Measurements from ENCODE around the gene DEPP1.

DEPP1 gene

DNA sequence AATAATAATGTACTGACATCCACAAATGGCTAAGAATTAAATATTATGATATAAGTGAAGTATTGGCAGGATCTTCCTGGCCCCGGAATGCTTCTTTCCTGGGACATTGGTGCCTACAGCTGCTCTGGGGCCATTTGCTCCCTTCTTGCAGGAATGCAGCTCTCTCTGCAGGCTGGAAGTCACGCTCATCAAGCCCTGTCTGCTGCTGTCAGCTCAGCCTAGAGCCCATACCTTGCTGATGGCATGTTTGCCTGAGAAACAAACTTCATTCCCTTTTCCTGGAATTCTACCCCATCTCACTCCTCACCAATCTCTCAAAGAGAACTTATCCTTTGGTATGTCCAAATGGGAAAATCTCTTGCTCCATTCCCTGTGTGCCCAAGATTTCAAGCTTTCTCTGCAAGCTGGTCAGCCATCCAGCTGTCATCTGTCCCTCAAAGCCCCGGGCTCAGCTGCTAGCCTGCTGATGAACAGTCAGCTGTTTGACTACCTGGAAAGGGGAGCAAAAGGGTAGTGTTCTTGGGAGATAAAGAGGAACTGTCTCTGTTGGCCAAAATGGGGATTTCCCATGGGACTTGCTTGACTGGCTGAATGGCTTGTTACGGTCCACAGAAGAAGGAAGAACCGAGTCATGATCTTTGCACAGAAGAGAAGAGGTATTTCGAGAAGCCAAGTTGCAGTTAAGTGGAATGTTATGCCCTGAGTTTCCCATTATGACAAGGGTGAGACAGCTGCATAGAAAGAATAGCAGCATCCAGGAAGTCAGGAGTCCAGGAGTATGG, 31.0 kb downstream of the DEPP1 start:
- Histone ChIP-seq H3K4me1 (ENCODE audit: insufficient read depth, low read length) (peaks cover 6% of the 10 kb centered on the region), H3K27me3 (ENCODE audit: insufficient read depth, low read length) (no peaks in the 10 kb centered on the region), H3K36me3 (ENCODE audit: insufficient read depth, low read length) (no peaks in the 10 kb centered on the region), H2AFZ (ENCODE audit: low read depth, low read length) (no peak overlapping the region), H3K9me3 (ENCODE audit: low read length) (no peaks in the 10 kb centered on the region), H3K4me3 (ENCODE audit: low read length) (no peak overlapping the region)

DNA sequence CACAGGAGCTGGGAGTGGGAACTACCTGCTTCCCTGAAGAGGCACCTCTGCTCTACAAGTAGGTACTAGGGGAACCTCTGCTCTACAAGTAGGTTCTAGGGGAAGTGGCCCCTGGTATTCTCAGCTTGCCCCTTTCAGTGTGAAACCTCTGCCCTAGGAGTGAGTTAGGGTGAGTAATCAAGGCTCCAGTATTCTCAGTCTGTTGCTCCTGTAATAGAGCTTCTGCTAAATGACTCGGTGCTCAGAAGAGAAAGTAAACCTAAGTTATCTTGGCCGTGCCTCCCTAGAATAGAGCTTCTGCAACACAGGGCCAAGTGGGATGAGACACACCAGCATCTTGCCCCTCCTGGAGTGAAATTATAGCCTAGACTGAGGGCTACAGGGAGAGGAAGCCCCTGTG, 32.4 kb downstream of the DEPP1 start:
- H2AFZ ChIP-seq (ENCODE audit: low read depth, low read length): no peak overlapping the region
- no peaks in the 10 kb centered on the region for H3K9me3 ChIP-seq (ENCODE audit: low read length)
- H3K27me3 ChIP-seq (ENCODE audit: insufficient read depth, low read length): no peaks in the 10 kb centered on the region
- H3K4me1 ChIP-seq (ENCODE audit: insufficient read depth, low read length): no peaks in the 10 kb centered on the region
- H3K36me3 ChIP-seq (ENCODE audit: insufficient read depth, low read length): no peaks in the 10 kb centered on the region
- no peak overlapping the region for H3K4me3 ChIP-seq (ENCODE audit: low read length)

DNA sequence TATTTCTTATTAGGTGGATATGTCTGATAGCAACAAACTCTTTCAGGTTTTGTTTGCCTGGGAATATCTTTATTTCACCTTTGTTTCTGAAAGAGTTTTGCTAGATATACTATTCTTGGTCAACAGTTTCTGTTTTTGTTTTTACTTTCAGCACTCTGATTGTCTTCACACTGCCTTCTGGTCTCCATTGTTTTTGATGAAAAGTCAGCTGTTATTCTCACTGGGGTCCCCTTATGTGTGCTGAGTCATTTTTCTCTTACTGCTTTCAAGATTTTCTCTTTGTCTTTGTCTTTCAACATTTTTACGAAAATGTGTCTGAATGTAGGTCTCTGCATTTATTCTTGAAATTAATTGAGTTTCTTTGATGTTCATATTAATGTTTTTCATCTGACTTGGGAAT, 34.3 kb downstream of the DEPP1 start:
- Histone ChIP-seq H3K4me1 (ENCODE audit: insufficient read depth, low read length) (no peaks in the 10 kb centered on the region), H2AFZ (ENCODE audit: low read depth, low read length) (no peak overlapping the region), H3K36me3 (ENCODE audit: insufficient read depth, low read length) (no peaks in the 10 kb centered on the region), H3K4me3 (ENCODE audit: low read length) (no peak overlapping the region), H3K9me3 (ENCODE audit: low read length) (no peaks in the 10 kb centered on the region), H3K27me3 (ENCODE audit: insufficient read depth, low read length) (no peaks in the 10 kb centered on the region)

DNA sequence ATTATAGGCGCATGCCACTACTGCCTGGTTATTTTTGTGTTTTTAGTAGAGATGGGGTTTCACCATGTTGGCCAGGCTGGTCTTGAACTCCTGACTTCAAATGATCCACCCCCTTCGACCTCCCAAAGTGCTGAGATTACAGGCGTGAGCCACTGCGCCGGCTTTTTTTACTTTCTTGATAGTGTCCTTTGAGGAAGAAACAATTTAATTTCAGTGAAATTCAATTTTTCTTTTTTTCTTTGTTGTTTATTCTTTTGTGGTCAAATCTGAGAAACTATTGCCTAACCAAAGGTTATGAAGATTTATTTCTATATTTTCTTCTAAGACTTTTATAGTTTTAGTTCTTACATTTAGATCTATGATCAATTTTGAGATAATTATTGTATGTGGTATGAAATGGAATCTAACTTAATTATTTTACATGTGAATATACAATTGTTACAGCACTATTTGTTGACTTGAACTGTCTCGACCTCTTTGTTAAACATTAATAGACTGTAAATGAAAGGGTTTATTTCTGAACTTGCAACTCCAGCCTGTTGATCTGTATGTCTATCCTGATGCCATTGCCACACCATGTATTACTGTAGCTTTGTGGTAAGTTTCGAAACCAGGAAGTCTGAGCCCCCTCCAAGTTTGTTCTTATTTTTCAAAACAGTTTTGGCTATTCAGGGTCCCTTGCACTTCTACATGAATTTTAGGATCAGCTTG, 38.8 kb downstream of the DEPP1 start:
- no peaks in the 10 kb centered on the region for H3K9me3 ChIP-seq (ENCODE audit: low read length)
- H3K4me3 ChIP-seq (ENCODE audit: low read length): no peak overlapping the region
- no peak overlapping the region for H2AFZ ChIP-seq (ENCODE audit: low read depth, low read length)
- H3K4me1 ChIP-seq (ENCODE audit: insufficient read depth, low read length): no peaks in the 10 kb centered on the region
- peaks cover under 1% of the 10 kb centered on the region for H3K27me3 ChIP-seq (ENCODE audit: insufficient read depth, low read length)
- no peaks in the 10 kb centered on the region for H3K36me3 ChIP-seq (ENCODE audit: insufficient read depth, low read length)

DNA sequence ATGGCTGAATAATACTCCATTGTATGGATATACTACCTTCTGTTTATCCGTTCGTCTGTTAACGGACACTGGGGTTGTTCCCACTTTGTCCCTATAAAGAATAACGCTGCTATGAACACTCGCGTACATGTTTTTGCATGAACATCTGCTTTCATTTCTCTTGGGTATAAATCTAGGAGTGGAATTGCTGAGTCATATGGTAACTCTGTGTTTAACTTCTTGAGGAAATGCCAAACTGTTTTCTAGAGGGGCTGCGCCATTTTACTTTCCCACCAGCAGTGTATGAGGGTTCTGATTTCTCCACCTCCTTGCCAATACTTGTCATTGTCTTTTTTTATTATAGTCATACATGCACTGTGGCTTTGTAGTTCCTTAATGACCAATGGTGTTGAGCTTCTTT, 39.7 kb downstream of the DEPP1 start:
- Histone ChIP-seq H3K4me1 (ENCODE audit: insufficient read depth, low read length) (no peaks in the 10 kb centered on the region), H3K9me3 (ENCODE audit: low read length) (no peaks in the 10 kb centered on the region), H3K27me3 (ENCODE audit: insufficient read depth, low read length) (peaks cover 2% of the 10 kb centered on the region), H3K36me3 (ENCODE audit: insufficient read depth, low read length) (no peaks in the 10 kb centered on the region), H3K4me3 (ENCODE audit: low read length) (no peak overlapping the region), H2AFZ (ENCODE audit: low read depth, low read length) (no peak overlapping the region)

DNA sequence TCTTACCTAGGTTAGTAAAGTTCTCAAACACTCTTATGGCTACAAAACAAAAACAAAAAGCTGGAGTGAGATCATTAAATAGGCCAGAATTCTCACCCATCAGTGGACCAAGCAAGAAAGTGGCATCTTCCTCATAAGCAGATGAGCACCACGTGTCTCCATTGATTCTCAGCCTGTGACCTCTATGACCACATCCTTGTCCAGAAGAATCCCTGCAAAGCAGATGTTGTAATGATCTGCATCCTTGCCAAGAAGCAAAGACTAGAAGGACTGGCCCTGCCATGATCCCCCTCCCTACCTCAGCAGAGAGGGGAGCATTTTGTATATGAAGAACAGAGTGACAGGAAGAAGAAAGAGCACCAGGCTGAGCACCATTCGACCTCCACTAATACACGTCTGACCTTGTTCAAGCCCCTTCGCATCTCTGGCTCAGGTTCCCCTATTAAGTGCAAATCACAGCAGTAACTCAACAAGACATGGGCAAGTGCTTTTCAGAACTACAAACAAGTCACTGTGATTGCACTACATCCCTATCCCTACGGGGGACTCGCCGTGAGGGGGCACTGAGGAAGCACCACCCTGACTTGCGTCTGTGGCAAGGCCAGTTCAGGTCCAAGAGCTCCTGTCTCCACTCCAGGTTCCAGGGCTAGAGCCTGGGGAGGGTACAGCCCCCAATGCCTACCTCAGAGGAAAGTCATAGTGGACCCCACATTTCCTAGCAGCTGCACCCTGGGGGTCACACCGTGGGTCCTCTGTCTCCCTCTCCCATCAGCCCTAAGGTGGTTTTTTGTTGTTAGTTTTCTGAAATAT, 41.2 kb downstream of the DEPP1 start:
- Histone ChIP-seq H3K4me3 (ENCODE audit: low read length) (no peak overlapping the region), H2AFZ (ENCODE audit: low read depth, low read length) (no peak overlapping the region), H3K9me3 (ENCODE audit: low read length) (no peaks in the 10 kb centered on the region), H3K27me3 (ENCODE audit: insufficient read depth, low read length) (peaks cover 2% of the 10 kb centered on the region), H3K36me3 (ENCODE audit: insufficient read depth, low read length) (no peaks in the 10 kb centered on the region), H3K4me1 (ENCODE audit: insufficient read depth, low read length) (no peaks in the 10 kb centered on the region)

DNA sequence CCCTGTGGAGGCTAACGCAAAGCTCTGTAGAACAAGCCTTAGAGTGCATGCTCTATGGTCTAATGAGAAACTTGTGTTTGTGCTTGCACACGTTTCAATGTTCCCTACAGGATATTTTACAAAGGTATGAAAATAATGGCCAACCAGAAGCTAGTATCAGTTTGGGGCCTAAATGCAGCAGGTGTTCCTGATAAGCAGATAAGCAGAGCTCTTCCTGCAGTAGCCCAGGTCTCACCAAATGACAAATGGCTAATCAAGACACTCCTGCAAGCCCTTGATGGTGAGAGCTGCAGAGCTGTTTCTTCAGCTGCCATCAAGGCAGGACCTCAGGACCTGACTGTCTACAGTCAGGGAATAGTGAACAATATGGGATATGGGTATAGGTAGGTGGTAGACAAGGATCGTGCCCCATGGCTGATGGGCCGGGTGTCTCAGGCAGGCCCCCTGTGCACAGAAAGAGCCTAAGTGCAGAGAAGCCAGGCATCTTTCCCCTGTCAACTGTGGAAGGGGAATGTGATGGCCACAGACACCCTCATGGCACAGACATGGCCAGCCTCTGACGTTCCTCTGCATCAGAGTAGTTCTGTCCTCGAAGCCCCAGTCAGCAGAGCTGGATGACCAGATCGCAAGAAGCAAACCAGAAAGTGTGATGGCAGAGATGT, 42.2 kb downstream of the DEPP1 start:
- H3K4me1 ChIP-seq (ENCODE audit: insufficient read depth, low read length): no peaks in the 10 kb centered on the region
- H3K27me3 ChIP-seq (ENCODE audit: insufficient read depth, low read length): peaks cover 2% of the 10 kb centered on the region
- H3K9me3 ChIP-seq (ENCODE audit: low read length): no peaks in the 10 kb centered on the region
- H3K36me3 ChIP-seq (ENCODE audit: insufficient read depth, low read length): no peaks in the 10 kb centered on the region
- no peak overlapping the region for H3K4me3 ChIP-seq (ENCODE audit: low read length)
- no peak overlapping the region for H2AFZ ChIP-seq (ENCODE audit: low read depth, low read length)

DNA sequence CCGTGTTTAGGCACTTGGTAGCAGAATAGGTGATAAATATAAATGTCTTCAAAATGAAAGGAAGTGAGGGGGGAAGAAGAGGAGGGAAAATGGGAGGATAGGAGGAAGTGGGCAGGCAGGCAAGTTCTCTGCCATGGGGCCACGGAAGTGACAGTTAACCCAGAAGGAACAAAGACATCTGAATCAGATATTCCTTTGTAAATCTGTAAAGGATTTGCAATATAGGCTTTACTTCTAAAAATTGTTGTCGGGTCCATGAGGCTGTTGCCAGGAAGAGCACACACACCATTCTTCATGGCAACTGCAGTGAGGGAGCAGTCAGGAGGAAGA, 42.7 kb downstream of the DEPP1 start:
- Histone ChIP-seq H3K4me1 (ENCODE audit: insufficient read depth, low read length) (no peaks in the 10 kb centered on the region), H2AFZ (ENCODE audit: low read depth, low read length) (no peak overlapping the region), H3K9me3 (ENCODE audit: low read length) (no peaks in the 10 kb centered on the region), H3K27me3 (ENCODE audit: insufficient read depth, low read length) (peaks cover 2% of the 10 kb centered on the region), H3K36me3 (ENCODE audit: insufficient read depth, low read length) (no peaks in the 10 kb centered on the region), H3K4me3 (ENCODE audit: low read length) (no peak overlapping the region)

DNA sequence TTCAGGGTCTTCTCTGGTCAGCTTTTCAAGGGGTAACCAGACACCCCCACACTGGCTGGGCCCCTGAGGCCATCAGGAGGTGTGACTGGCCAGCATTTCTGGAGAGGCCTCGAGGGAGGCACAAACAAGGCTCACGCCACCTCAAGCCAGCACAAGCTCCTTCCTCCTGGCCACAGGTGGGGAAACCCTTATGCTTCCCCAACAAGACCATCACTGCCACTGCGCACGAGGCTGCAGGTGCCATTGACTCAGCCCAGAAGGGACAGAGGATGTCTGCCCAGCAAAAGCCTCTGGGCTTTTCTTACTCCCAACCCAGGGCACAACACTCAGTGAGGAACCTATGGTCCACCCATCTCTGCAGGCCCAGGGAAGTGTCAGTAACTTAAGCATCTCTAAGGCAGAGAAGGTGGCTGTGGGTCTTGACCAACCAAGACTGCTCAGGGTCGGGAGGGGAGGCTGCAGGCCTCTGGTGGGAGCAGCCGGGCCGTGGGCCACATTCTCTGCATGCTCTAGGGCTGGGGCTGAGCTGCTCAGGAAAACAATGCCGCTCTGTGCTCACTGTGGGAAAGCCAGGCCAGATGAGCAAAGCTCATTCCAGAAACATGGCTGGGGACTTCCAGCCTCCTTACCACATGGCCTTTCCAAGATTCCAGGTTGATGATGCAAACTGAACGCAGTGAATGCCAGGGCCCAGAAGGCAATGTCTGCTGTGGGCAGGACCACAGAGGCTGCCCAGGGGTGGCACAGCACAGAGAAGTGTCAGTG, 43.2 kb downstream of the DEPP1 start:
- no peak overlapping the region for H3K4me3 ChIP-seq (ENCODE audit: low read length)
- no peaks in the 10 kb centered on the region for H3K9me3 ChIP-seq (ENCODE audit: low read length)

DNA sequence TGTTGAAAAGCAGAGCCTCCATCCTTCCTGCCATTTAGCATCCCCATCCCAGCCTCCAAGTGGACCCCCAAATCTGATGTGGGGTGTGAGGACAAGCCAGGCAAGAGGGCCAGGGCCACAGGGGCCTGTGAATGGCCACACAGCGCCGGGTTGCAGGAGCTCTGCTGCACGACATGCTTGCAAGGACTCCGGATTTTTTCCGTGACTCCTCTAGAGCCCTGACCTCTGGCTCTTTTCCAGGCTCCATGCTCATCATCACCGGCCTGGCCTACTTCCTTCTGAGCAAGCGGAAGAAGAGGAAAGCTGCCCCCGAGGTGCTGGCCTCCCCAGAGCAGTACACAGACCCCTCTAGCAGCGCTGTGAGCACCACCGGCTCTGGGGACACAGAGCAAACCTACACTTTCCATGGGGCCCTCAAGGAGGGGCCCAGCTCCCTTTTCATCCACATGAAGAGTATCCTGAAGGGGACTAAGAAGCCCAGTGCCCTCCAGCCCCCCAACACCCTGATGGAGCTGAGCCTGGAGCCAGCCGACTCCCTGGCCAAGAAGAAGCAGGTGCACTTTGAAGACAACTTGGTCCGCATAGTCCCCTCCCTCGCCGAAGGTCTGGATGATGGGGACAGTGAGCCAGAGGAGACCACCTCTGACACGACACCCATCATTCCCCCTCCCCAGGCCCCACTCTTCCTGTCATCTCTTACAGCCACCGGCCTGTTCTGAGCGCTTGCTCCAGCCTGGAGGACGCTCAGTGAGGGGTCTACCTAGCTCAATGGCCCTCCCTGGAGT, 44.0 kb downstream of the DEPP1 start:
- Histone ChIP-seq H3K4me1 (ENCODE audit: insufficient read depth, low read length) (no peaks in the 10 kb centered on the region), H3K9me3 (ENCODE audit: low read length) (no peaks in the 10 kb centered on the region), H3K36me3 (ENCODE audit: insufficient read depth, low read length) (no peaks in the 10 kb centered on the region), H3K27me3 (ENCODE audit: insufficient read depth, low read length) (peaks cover 2% of the 10 kb centered on the region), H3K4me3 (ENCODE audit: low read length) (no peak overlapping the region), H2AFZ (ENCODE audit: low read depth, low read length) (no peak overlapping the region)

More for the DNA sequence above, 43.2 kb downstream of the DEPP1 start:
- H3K4me1 ChIP-seq (ENCODE audit: insufficient read depth, low read length): no peaks in the 10 kb centered on the region
- no peak overlapping the region for H2AFZ ChIP-seq (ENCODE audit: low read depth, low read length)
- H3K36me3 ChIP-seq (ENCODE audit: insufficient read depth, low read length): no peaks in the 10 kb centered on the region
- peaks cover 2% of the 10 kb centered on the region for H3K27me3 ChIP-seq (ENCODE audit: insufficient read depth, low read length)

DNA sequence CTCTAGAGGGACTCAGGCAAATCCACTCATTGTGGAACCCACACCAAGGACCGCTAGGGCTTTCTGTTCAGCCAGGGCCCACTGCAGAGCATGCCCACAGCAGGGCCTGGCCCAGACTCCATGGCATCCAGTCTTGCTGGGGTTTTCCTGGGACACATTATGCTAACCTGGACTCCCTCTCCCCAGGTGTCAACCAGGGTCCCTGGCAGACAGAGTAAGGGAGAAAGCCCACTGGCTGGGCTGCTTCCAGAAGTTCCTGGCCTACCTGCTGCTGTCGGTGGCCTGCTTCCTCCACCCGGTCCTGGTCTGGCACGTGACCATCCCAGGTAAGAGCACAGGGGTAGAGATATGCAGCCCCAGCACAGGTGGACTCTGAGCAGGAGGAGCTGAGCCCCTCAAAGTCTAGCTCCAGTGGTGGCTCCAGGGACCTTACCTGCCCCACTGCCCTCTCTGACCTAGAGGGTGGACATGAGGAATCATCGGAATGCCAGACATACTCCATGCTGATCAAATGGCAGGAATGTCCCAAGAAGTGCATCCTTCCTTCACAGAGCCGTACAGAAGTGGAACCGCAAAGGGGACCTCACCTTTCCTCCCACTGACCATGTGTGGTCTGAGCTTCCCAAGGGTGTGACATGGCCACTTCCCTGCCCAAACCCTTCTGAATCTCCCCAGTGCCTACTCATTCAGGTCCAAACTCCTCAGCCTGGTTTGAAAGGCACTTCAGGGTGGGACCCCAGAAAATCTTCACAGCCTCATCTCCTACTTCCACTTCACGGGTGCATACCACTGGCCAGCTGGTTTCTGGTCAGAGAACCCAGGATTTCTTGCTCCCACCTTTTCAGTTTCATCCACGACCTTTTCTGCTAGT, 44.9 kb downstream of the DEPP1 start:
- Histone ChIP-seq H3K4me3 (ENCODE audit: low read length) (no peak overlapping the region), H3K9me3 (ENCODE audit: low read length) (no peaks in the 10 kb centered on the region), H3K4me1 (ENCODE audit: insufficient read depth, low read length) (no peaks in the 10 kb centered on the region)

More for the DNA sequence above, 44.9 kb downstream of the DEPP1 start:
- Histone ChIP-seq H3K36me3 (ENCODE audit: insufficient read depth, low read length) (no peaks in the 10 kb centered on the region), H3K27me3 (ENCODE audit: insufficient read depth, low read length) (peaks cover 2% of the 10 kb centered on the region), H2AFZ (ENCODE audit: low read depth, low read length) (no peak overlapping the region)
